Spleen (tissue), 11 donors: Measurements from ENCODE around the gene UQCRC1. TPM values are rescaled to one million over a fixed set of nuclear protein-coding genes. Genes with fewer than 3 reads are reported as not detected.

Experiments used
- DNase-seq: peaks from one replicate; pipeline ENCODE4 v3.0.0-alpha.2; 2020
- H3K27ac ChIP-seq, 8 donors: fragments of 200-600 bp; sonication (generic) in 7 of 8; 1 replicate in 4 of 8; 2 replicates in 4 of 8; pipeline versions ENCODE4 v1.5.0 to v1.8.0; 2016 to 2021; ENCODE audit warnings: inconsistent platforms in 4 of 8, mild to moderate bottlenecking in 4 of 8, moderate library complexity in 1 of 8
- H3K27me3 ChIP-seq, 7 donors: fragments of 200-600 bp; sonication (generic) in 6 of 7; replicated peaks in 1 of 7; 1 replicate in 4 of 7; 2 replicates in 3 of 7; pipeline versions ENCODE4 v1.5.0 to v1.8.0; 2016 to 2021; ENCODE audit warnings: inconsistent platforms in 3 of 7, mild to moderate bottlenecking in 1 of 7
- H3K36me3 ChIP-seq, 6 donors: fragments of 200-600 bp; sonication (generic) in 5 of 6; 1 replicate in 4 of 6; 2 replicates in 2 of 6; pipeline versions ENCODE4 v1.5.0 to v1.8.0; 2016 to 2021; ENCODE audit warnings: inconsistent platforms in 2 of 6
- H3K4me1 ChIP-seq, 6 donors: fragments of 200-600 bp; sonication (generic) in 5 of 6; 1 replicate in 3 of 6; 2 replicates in 3 of 6; pipeline versions ENCODE4 v1.5.0 to v1.8.0; 2016 to 2021; ENCODE audit warnings: inconsistent platforms in 3 of 6
- H3K4me3 ChIP-seq, 8 donors: fragments of 200-600 bp; sonication (generic) in 7 of 8; 1 replicate in 4 of 8; 2 replicates in 4 of 8; pipeline versions ENCODE4 v1.5.0 to v1.8.0; 2016 to 2021; ENCODE audit warnings: inconsistent platforms in 4 of 8, mild to moderate bottlenecking in 4 of 8, moderate library complexity in 2 of 8
- H3K9me3 ChIP-seq, 8 donors: fragments of 200-600 bp; sonication (generic) in 7 of 8; 1 replicate in 4 of 8; 2 replicates in 4 of 8; pipeline versions ENCODE4 v1.5.0 to v1.8.0; 2016 to 2021; ENCODE audit warnings: inconsistent platforms in 4 of 8
- POLR2A ChIP-seq, 3 donors: fragments of 450-650 bp; IDR thresholded peaks; one replicate each; pipeline ENCODE4 v1.5.1; 2017; ENCODE audit warnings: antibody characterized with exemption in 3 of 3, mild to moderate bottlenecking in 1 of 3
- POLR2AphosphoS5 ChIP-seq, 3 donors: sonication (generic); formaldehyde crosslinking; IDR thresholded peaks; one replicate each; pipeline ENCODE4 v1.5.1; 2017; ENCODE audit warnings: antibody characterized with exemption in 3 of 3
- WGBS, 5 donors: extraction: QIAGEN DNeasy Blood & Tissue Kit in 3 of 5; methylation state at CpG; one replicate each; pipeline versions ENCODE4 v1.1.5 to v1.1.7; 2013 to 2018; 5-methylcytosine and 5-hydroxymethylcytosine counted together
- intact Hi-C: fragments of 100-400 bp; cut with DNase I; formaldehyde crosslinking; loops from one replicate; pipeline ENCODE4 v1.15.0; 2023; ENCODE audit warnings: low total_unique reads
- polyA plus RNA-seq, 3 donors: library from polyadenylated mRNA; stranded (reverse); fragments of 200-250 nt; gene quantifications; one replicate each; pipeline ENCODE4 v1.2.1, GENCODE V29; 2013
- total RNA-seq, 7 donors: library from RNA; depleted of rRNA in 3 of 7; stranded (reverse); fragments of >200 nt in 3 of 7; fragmentation: NEBNext Ultra II Directional in 4 of 7; extraction: Animal tissue kit (Norgen Biotek cat#: 25700) in 4 of 7; gene quantifications; one replicate each; pipeline versions ENCODE4 v1.1.0 to v1.2.1, GENCODE V29; 2016 to 2021
- TF ChIP-seq, protein P1 (sequence below), 11 experiments: fragments of 200-600 bp in 7 of 11; fragments of 450-650 bp in 4 of 11; sonication (generic) in 4 of 11; IDR thresholded peaks in 8 of 11; conservative IDR thresholded peaks in 3 of 11; 1 replicate in 7 of 11; 2 replicates in 4 of 11; pipeline versions ENCODE4 v1.4.0 to v1.8.0; 2016 to 2021; ENCODE audit warnings: antibody characterized with exemption in 11 of 11, inconsistent platforms in 4 of 11, mild to moderate bottlenecking in 1 of 11
- donor health status: healthy with polysubstance abuse.
- donor health status: DM: no; HTN: no; CAD: no; lungs with moderate emphysema.
- donor health status: DM: no; HTN: no; CAD: no.
- donor health status: Bipolar disorder and iron deficiency.
- donor health status: healthy.
- donor health status: DM: no; HTN: no; CAD: no.
- donor health status: DM: yes; HTN: yes; CAD: no.

The UQCRC1 gene
- total and polyA plus RNA-seq, 10 donors: 88.6 to 222 (median 128) TPM

GRCh38 chr3:48555231-48555948, 54.1 kb downstream of the UQCRC1 start:
- peak overlapping the region in 4 of 8 donors; percentile 48 to 87 (median 75) for H3K27ac ChIP-seq
- H3K4me1 ChIP-seq: peaks cover 11 to 88% (median 46%) of the 10 kb centered on the region in 6 donors
- H3K36me3 ChIP-seq: peaks cover 0 to 8% (median 0%) of the 10 kb centered on the region in 6 donors
- no peak for TF ChIP-seq POLR2A (IDR thresholded peaks at IDR 0.05)
- TF ChIP-seq, protein P1, sequence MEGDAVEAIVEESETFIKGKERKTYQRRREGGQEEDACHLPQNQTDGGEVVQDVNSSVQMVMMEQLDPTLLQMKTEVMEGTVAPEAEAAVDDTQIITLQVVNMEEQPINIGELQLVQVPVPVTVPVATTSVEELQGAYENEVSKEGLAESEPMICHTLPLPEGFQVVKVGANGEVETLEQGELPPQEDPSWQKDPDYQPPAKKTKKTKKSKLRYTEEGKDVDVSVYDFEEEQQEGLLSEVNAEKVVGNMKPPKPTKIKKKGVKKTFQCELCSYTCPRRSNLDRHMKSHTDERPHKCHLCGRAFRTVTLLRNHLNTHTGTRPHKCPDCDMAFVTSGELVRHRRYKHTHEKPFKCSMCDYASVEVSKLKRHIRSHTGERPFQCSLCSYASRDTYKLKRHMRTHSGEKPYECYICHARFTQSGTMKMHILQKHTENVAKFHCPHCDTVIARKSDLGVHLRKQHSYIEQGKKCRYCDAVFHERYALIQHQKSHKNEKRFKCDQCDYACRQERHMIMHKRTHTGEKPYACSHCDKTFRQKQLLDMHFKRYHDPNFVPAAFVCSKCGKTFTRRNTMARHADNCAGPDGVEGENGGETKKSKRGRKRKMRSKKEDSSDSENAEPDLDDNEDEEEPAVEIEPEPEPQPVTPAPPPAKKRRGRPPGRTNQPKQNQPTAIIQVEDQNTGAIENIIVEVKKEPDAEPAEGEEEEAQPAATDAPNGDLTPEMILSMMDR (IDR thresholded peaks at IDR 0.05 in 8 of 11, conservative IDR thresholded peaks at IDR 0.05 in 3 of 11): no peak
- TF ChIP-seq POLR2AphosphoS5 (IDR thresholded peaks at IDR 0.05): no peak
- intact Hi-C loops: loop anchor here (10.0 kb wide), 1 partner anchor 281 kb away; no protein-coding TSS in a partner anchor
- 87 to 94% (median 91%) methylated on average over 10 of the region's 10 CpGs for WGBS, 5 donors
- no peaks in the 10 kb centered on the region for H3K27me3 ChIP-seq
- peak overlapping the region in 4 of 8 donors; percentile 54 to 88 (median 61) for H3K4me3 ChIP-seq
- peak; percentile 65 for DNase-seq
- no peaks in the 10 kb centered on the region for H3K9me3 ChIP-seq

DNA sequence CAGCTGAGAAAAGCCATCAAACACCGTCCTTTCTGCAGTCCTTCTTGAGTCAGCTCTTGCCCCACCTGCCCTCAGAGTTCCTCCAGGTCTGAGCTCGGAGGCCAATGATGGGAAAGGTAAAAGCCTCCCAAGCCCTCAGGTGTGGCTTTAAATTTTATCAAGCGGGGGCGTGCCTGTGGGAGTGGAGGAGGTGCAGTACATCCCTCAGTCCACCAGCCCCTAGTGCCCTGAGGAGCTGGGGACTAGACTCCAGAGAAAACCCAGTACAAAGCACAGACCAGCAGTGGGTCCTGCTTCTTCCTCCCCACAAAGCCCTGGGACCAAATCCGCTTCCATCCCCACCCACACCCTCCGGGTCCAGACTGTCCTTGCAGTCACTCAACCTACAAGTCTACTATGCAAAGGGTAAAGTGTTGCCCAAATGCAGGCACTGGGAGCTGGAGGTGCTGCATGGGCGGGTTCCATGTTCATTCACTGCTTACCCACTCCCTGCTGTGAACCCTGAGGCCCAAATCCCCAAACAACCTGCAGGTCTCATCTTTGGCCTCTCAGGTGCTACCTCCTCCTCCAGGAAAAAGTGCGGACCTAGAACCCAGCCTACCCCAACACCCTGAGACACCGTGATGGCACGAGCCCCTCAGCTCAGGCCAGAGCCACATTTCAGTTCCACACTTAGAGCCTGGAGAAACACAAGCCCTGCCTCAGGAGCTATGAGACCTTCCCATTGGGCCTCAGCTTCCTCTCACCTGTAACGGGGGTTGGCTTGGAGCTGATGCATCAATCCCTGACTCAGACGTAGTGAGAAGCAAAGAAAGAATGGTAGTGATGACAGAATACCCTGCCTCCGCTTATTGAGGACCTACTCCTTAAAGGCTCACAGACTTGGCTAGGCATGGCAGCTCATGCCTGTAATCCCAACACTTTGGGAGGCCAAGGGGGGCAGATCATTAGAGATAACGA, 55.3 kb downstream of the UQCRC1 start:
- Histone ChIP-seq H3K27ac (peak overlapping the region in 7 of 8 donors; percentile 34 to 87 (median 64)), H3K4me3 (peak overlapping the region in 2 of 8 donors; percentile 13 to 33), H3K4me1 (peaks cover 11 to 88% (median 36%) of the 10 kb centered on the region in 6 donors), H3K36me3 (peaks cover 0 to 20% (median 0%) of the 10 kb centered on the region in 6 donors), H3K9me3 (no peaks in the 10 kb centered on the region), H3K27me3 (no peaks in the 10 kb centered on the region)
- TF ChIP-seq POLR2AphosphoS5 (IDR thresholded peaks at IDR 0.05) (no peak), POLR2A (IDR thresholded peaks at IDR 0.05) (no peak)
- TF ChIP-seq, protein P1 (IDR thresholded peaks at IDR 0.05 in 8 of 11, conservative IDR thresholded peaks at IDR 0.05 in 3 of 11): no peak
- DNase-seq: peak; percentile 52
- WGBS, 5 donors: 81 to 95% (median 86%) methylated on average over 13 to 14 of the region's 14 CpGs
- intact Hi-C loops: loop anchor here (5.0 to 10.0 kb wide), 2 partner anchors 92 to 279 kb away; no protein-coding TSS in a partner anchor

- Histone ChIP-seq H3K36me3 (peaks cover 0 to 27% (median 0%) of the 10 kb centered on the region in 6 donors), H3K27ac (peak overlapping the region in 6 of 8 donors; percentile 34 to 87 (median 71)), H3K4me1 (peaks cover 9 to 88% (median 35%) of the 10 kb centered on the region in 6 donors), H3K27me3 (no peaks in the 10 kb centered on the region), H3K4me3 (peak overlapping the region in 2 of 8 donors; percentile 13 to 33), H3K9me3 (no peaks in the 10 kb centered on the region)
- peak in 1 of 3 donors; percentile 10 for TF ChIP-seq POLR2AphosphoS5 (IDR thresholded peaks at IDR 0.05)
- TF ChIP-seq, protein P1 (IDR thresholded peaks at IDR 0.05 in 8 of 11, conservative IDR thresholded peaks at IDR 0.05 in 3 of 11): no peak
- no peak for TF ChIP-seq POLR2A (IDR thresholded peaks at IDR 0.05)
- 45 to 73% (median 68%) methylated on average over 5 of the region's 5 CpGs for WGBS, 5 donors
- intact Hi-C loops: loop anchor here (5.0 to 10.0 kb wide), 2 partner anchors 91 to 279 kb away; no protein-coding TSS in a partner anchor
- peak; percentile 70 for DNase-seq
These were observed 56.1 kb downstream of the UQCRC1 start for GRCh38 chr3:48553361-48553760.
